WTC11 (cell line): ENCODE data around the gene PHKB. TPM values are rescaled to one million over a fixed set of nuclear protein-coding genes. Genes with fewer than 3 reads are reported as not detected.

Experiments
- ATAC-seq: fragments of 200-7000 bp; cut with Tn5 transposase; 2 replicates; pipeline ENCODE4 v1.10.0; 2021; ENCODE audit warnings: mild to moderate bottlenecking, moderate library complexity
- CTCF ChIA-PET: fragments of 300-600 bp; sonication (Branson Sonifier 250); formaldehyde crosslinking; loops from one replicate; lab custom pipeline; 2021; ENCODE audit warnings: antibody characterized with exemption; lab: Charles Lee
- POLR2A ChIA-PET: fragments of 350-600 bp; sonication (Branson Sonifier 250); formaldehyde crosslinking; loops from one replicate; lab custom pipeline; 2021; ENCODE audit warnings: antibody characterized with exemption; lab: Charles Lee
- DNase-seq: peaks from one replicate; pipeline ENCODE4 v3.0.0; 2021; ENCODE audit warnings: low spot score
- H3K27ac Mint-ChIP-seq: 2 replicates; pipeline ENCODE4 v1.8.0; 2021; ENCODE audit warnings: mixed read lengths
- H3K27me3 Mint-ChIP-seq: 2 replicates; pipeline ENCODE4 v1.8.0; 2021; ENCODE audit warnings: low read depth, mild to moderate bottlenecking, moderate library complexity, mixed read lengths
- H3K36me3 Mint-ChIP-seq: 2 replicates; pipeline ENCODE4 v1.8.0; 2021; ENCODE audit warnings: mixed read lengths
- H3K4me1 Mint-ChIP-seq: 2 replicates; pipeline ENCODE4 v1.8.0; 2022; ENCODE audit warnings: mixed read lengths
- H3K4me3 Mint-ChIP-seq: 2 replicates; pipeline ENCODE4 v1.8.0; 2021; ENCODE audit warnings: mild to moderate bottlenecking, moderate library complexity, mixed read lengths
- H3K9me3 Mint-ChIP-seq: 2 replicates; pipeline ENCODE4 v1.8.0; 2021; ENCODE audit warnings: mixed read lengths
- ERG ChIP-seq: fragments of 250-450 bp; sonication (Bioruptor Pico); IDR thresholded peaks from 2 replicates; pipeline ENCODE4 v1.8.0; 2021; ENCODE audit warnings: mild to moderate bottlenecking
- ETV6 ChIP-seq: sonication (generic); formaldehyde crosslinking; IDR thresholded peaks from 2 replicates; pipeline ENCODE4 v1.8.1; 2022; ENCODE audit warnings: mild to moderate bottlenecking, missing genetic modification reagents
- FOXJ3 ChIP-seq: sonication (generic); formaldehyde crosslinking; IDR thresholded peaks from 2 replicates; pipeline ENCODE4 v1.9.0; 2021; ENCODE audit warnings: missing genetic modification reagents, mild to moderate bottlenecking, borderline replicate concordance
- GRHL2 ChIP-seq: fragments of 250-450 bp; sonication (Bioruptor Pico); IDR thresholded peaks from 2 replicates; pipeline ENCODE4 v1.8.0; 2022; ENCODE audit warnings: mild to moderate bottlenecking, moderate library complexity; ENCODE audit not compliant: insufficient replicate concordance, severe bottlenecking
- JUN ChIP-seq: sonication (generic); formaldehyde crosslinking; IDR thresholded peaks from 2 replicates; pipeline ENCODE4 v1.8.0; 2023; ENCODE audit warnings: mild to moderate bottlenecking, missing genetic modification reagents
- NFATC4 ChIP-seq: fragments of 250-450 bp; sonication (Bioruptor Pico); IDR thresholded peaks from 2 replicates; pipeline ENCODE4 v1.9.0; 2021; ENCODE audit warnings: mild to moderate bottlenecking
- NR1H2 ChIP-seq: sonication (generic); formaldehyde crosslinking; IDR thresholded peaks from 2 replicates; pipeline ENCODE4 v1.9.0; 2021; ENCODE audit warnings: mild to moderate bottlenecking, moderate library complexity, missing genetic modification reagents
- PRDM15 ChIP-seq: sonication (generic); formaldehyde crosslinking; IDR thresholded peaks from 2 replicates; pipeline ENCODE4 v1.8.0; 2022; ENCODE audit warnings: missing genetic modification reagents
- PREB ChIP-seq: sonication (generic); formaldehyde crosslinking; IDR thresholded peaks from 2 replicates; pipeline ENCODE4 v1.8.1; 2022; ENCODE audit warnings: mild to moderate bottlenecking, missing genetic modification reagents, moderate library complexity, borderline replicate concordance
- PRRX2 ChIP-seq: fragments of 250-450 bp; sonication (Bioruptor Pico); IDR thresholded peaks from 2 replicates; pipeline ENCODE4 v1.8.0; 2021; ENCODE audit warnings: mild to moderate bottlenecking
- SMAD3 ChIP-seq: sonication (generic); formaldehyde crosslinking; IDR thresholded peaks from 2 replicates; pipeline ENCODE4 v1.8.0; 2022; ENCODE audit warnings: missing genetic modification reagents, mild to moderate bottlenecking, borderline replicate concordance
- SMAD4 ChIP-seq: sonication (generic); formaldehyde crosslinking; IDR thresholded peaks from 2 replicates; pipeline ENCODE4 v1.8.0; 2022; ENCODE audit warnings: mild to moderate bottlenecking, missing genetic modification reagents
- SOX15 ChIP-seq: fragments of 250-450 bp; sonication (Bioruptor Pico); IDR thresholded peaks from 2 replicates; pipeline ENCODE4 v1.9.0; 2021; ENCODE audit warnings: mild to moderate bottlenecking
- SP1 ChIP-seq: sonication (generic); formaldehyde crosslinking; conservative IDR thresholded peaks from 2 replicates; pipeline ENCODE4 v1.8.1; 2022; ENCODE audit warnings: missing genetic modification reagents
- TCF7 ChIP-seq: sonication (generic); formaldehyde crosslinking; IDR thresholded peaks from 2 replicates; pipeline ENCODE4 v1.8.0; 2022; ENCODE audit warnings: mild to moderate bottlenecking, low read depth, missing genetic modification reagents, moderate library complexity
- TEAD1 ChIP-seq: sonication (generic); formaldehyde crosslinking; IDR thresholded peaks from 2 replicates; pipeline ENCODE4 v1.8.0; 2022; ENCODE audit warnings: mild to moderate bottlenecking, missing genetic modification reagents
- ZBTB21 ChIP-seq: sonication (generic); formaldehyde crosslinking; IDR thresholded peaks from 2 replicates; pipeline ENCODE4 v1.8.1; 2023; ENCODE audit warnings: mild to moderate bottlenecking, missing genetic modification reagents, borderline replicate concordance
- ZMAT4 ChIP-seq: fragments of 250-450 bp; sonication (Bioruptor Pico); IDR thresholded peaks from 2 replicates; pipeline ENCODE4 v1.9.0; 2021; ENCODE audit warnings: mild to moderate bottlenecking
- ZNF423 ChIP-seq: fragments of 250-450 bp; sonication (Bioruptor Pico); IDR thresholded peaks from 2 replicates; pipeline ENCODE4 v2.1.2; 2022; ENCODE audit warnings: mild to moderate bottlenecking, moderate library complexity
- ZNF532 ChIP-seq: fragments of 250-450 bp; sonication (Bioruptor Pico); IDR thresholded peaks from 2 replicates; pipeline ENCODE4 v1.9.0; 2021; ENCODE audit warnings: mild to moderate bottlenecking, borderline replicate concordance
- ZSCAN18 ChIP-seq: fragments of 250-450 bp; sonication (Bioruptor Pico); IDR thresholded peaks from 2 replicates; pipeline ENCODE4 v2.1.2; 2022; ENCODE audit warnings: mild to moderate bottlenecking, moderate library complexity
- total RNA-seq: library from RNA; stranded (reverse); gene quantifications from 3 replicates; pipeline ENCODE4 v1.2.3, GENCODE V29; 2021

The PHKB gene
- total RNA-seq, 1 experiment from 2014 or later, result 43.9 TPM

GRCh38 chr16:47590472-47590871 is 129.3 kb downstream of the PHKB start:
- DNase-seq, result no peak
- no peaks in the 10 kb centered on the region for H3K9me3 Mint-ChIP-seq
- no peak overlapping the region for H3K4me3 Mint-ChIP-seq
- CTCF ChIA-PET, result no interaction called here
- H3K36me3 Mint-ChIP-seq, result peaks cover 12% of the 10 kb centered on the region; the same call in 1 of the 2 replicates
- TF ChIP-seq SMAD4, result no peak
- no peak for TF ChIP-seq TEAD1 (CRISPR knock-in tag)
- TF ChIP-seq, all 79 proteins: peak for 0
- POLR2A ChIA-PET, result no interaction called here
- Mint-ChIP-seq H3K27ac (no peak overlapping the region), H3K27me3 (no peaks in the 10 kb centered on the region), H3K4me1 (no peaks in the 10 kb centered on the region)
- ATAC-seq, result no peak

GRCh38 chr16:47592232-47592631 is 131.1 kb downstream of the PHKB start:
- peaks cover 12% of the 10 kb centered on the region; the same call in 1 of the 2 replicates for H3K36me3 Mint-ChIP-seq
- TF ChIP-seq ZBTB21 (CRISPR knock-in tag) (no peak), SP1 (CRISPR knock-in tag) (no peak), ZNF532 (CRISPR knock-in tag) (no peak), TCF7 (CRISPR knock-in tag) (no peak), ERG (CRISPR knock-in tag) (no peak), JUN (CRISPR knock-in tag) (no peak), ZNF423 (CRISPR knock-in tag) (no peak)
- TF ChIP-seq, all 79 proteins: peak for 0
- ChIA-PET POLR2A (interaction anchor here (0.7 kb wide), 1 partner anchor 357 kb away, joined by 5 read pairs; no protein-coding TSS in a partner anchor), CTCF (interaction anchor here (0.7 to 1.0 kb wide), 2 partner anchors 8 to 451 kb away, joined by 3 read pairs; no protein-coding TSS in a partner anchor)
- no peaks in the 10 kb centered on the region for H3K4me1 Mint-ChIP-seq
- H3K4me3 Mint-ChIP-seq, result no peak overlapping the region
- no peak overlapping the region for H3K27ac Mint-ChIP-seq
- ATAC-seq, result no peak
- no peaks in the 10 kb centered on the region for H3K9me3 Mint-ChIP-seq
- no peaks in the 10 kb centered on the region for H3K27me3 Mint-ChIP-seq
- no peak for DNase-seq

- Mint-ChIP-seq H3K27ac (no peak overlapping the region), H3K4me1 (peaks cover 7% of the 10 kb centered on the region), H3K9me3 (no peaks in the 10 kb centered on the region), H3K27me3 (no peaks in the 10 kb centered on the region), H3K36me3 (no peaks in the 10 kb centered on the region), H3K4me3 (no peak overlapping the region)
- ChIA-PET CTCF (interaction anchor here (1.3 kb wide), 1 partner anchor 458 kb away, joined by 3 read pairs; no protein-coding TSS in a partner anchor), POLR2A (no interaction called here)
- DNase-seq (no peak), ATAC-seq (no peak)
- TF ChIP-seq ZMAT4 (no peak), NR1H2 (CRISPR knock-in tag) (no peak), ZNF423 (CRISPR knock-in tag) (no peak), PRRX2 (CRISPR knock-in tag) (no peak), FOXJ3 (CRISPR knock-in tag) (no peak), GRHL2 (CRISPR knock-in tag) (no peak), NFATC4 (CRISPR knock-in tag) (no peak), PREB (no peak), ZSCAN18 (no peak), ETV6 (CRISPR knock-in tag) (no peak), SMAD3 (CRISPR knock-in tag) (no peak), SOX15 (no peak), PRDM15 (no peak)
These were observed 138.4 kb downstream of the PHKB start for GRCh38 chr16:47599512-47599911.
